GM18519 (cell line): ENCODE data around the gene VSIG8.
"Not testable (repeated sequence)": the region's sequence is repeated elsewhere in the genome, so short reads cannot be mapped to it uniquely, and the experiment has no call there.

ENCODE experiments used
- ATAC-seq: cut with Tn5 transposase; IDR thresholded peaks from one replicate; pipeline ENCODE4 v1.9.1; 2021; ENCODE audit warnings: mild to moderate bottlenecking, moderate library complexity; ENCODE audit not compliant: unreplicated experiment, low FRiP score

Gene VSIG8, protein sequence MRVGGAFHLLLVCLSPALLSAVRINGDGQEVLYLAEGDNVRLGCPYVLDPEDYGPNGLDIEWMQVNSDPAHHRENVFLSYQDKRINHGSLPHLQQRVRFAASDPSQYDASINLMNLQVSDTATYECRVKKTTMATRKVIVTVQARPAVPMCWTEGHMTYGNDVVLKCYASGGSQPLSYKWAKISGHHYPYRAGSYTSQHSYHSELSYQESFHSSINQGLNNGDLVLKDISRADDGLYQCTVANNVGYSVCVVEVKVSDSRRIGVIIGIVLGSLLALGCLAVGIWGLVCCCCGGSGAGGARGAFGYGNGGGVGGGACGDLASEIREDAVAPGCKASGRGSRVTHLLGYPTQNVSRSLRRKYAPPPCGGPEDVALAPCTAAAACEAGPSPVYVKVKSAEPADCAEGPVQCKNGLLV

GRCh38 chr1:159862557-159862956 lies at the start of gene VSIG8:
VSIG8 (minus strand) TSS chr1:159862657; CDS start chr1:159862521, 136 bp downstream.
- no peak for ATAC-seq

DNA sequence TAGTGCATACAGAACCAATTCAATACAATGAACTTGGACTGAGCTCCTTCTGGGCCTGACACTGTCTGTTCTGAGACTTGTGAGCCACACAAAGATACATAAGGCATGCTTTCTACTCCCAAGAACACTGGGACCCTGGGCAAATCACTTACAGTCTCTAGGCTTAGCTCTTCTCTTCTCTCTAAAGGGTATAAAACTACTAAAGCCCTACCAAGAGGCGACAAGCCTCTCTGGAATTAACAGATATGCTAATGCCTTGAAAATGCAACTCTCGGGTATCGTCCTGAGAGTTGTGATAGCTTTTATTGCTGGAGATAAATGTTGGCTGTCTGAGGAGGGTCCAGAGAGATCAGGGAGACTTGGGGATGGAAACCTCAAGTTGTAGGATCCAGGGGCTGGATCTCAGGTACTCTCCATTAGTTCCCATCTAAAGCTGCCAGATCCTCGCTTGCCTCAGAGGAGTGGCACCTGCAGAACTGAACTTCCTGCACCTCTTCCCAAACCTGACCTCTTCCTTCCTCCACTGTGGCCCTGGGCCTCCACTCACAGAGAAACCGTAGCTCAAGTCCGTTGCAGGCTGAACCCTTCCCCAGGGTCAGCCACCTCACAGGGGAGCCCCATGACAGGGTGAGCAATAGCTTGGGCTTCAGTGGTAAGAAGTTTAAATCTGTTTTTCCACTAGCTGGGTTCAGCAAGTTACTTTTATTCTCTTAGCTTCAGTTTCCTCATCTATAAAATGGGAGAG lies 49.0 kb upstream of the VSIG8 start:
- no peak for ATAC-seq

DNA sequence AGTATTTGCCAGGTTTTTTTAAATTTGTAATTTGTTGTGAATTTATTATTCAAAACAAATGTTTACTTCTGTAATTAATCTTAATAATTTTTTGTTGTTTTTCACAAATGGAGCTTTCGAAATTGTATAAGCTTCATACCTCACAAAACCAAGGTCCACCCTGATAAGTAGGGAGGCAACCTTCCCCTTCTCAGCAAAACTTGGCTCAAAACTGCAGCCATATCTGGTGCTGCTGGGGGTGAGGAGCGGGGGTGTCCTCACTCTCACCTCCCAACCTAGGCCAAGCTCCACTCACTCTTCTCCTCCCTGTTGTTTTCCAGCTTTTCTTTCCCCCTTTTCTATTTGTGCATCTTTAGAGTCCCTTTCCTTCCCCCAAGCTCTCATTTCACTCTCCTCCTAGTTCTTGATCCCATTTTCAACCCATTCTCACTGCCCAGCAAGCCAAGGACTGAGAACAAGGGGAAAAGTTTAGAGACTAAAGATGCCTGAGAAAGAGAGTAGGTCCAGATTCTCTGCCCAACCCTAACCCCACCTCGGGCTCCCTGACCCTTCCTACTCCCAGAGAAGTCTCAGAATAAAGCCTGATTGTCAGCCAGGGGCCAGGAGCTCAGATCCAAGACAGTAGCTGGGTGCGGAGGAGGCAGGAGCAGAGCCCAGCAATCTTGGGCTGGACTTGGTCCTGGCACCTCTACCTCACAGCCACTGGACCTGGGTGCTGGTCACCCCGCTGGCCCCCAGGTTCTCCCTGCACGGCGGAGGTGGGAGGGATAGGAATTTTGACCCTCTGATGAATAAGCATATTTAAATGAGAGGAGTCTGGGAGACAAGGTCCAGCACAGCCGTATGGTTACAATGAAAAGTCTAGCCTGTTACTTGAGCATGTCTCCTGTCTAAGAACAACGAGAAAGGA lies 45.8 kb upstream of the VSIG8 start:
- no peak for ATAC-seq

DNA sequence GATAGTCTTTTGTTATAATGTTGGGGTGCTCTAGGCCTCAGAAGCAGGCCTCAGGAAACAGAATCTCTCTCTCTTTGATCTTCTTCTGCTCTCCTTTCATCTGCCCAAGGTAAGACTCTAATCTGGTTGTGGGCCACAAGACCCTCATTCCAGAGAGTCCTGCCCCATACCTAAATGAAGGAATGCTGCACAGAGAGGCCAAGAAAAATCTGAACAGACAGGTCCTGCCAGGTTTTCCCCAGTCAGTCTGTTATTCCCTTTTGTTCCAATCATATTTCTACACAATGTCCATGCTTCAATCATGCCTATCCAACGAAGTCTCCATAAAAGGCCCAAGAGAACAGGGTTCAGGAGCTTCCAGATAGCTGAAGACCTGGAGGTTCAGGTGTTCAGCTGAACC lies 44.5 kb upstream of the VSIG8 start:
- ATAC-seq, result no peak

GRCh38 chr1:159904036-159904435 lies 41.6 kb upstream of the VSIG8 start:
- not testable (repeated sequence) for ATAC-seq

- ATAC-seq, result no peak
These were observed 40.1 kb upstream of the VSIG8 start for GRCh38 chr1:159902541-159902940.

DNA sequence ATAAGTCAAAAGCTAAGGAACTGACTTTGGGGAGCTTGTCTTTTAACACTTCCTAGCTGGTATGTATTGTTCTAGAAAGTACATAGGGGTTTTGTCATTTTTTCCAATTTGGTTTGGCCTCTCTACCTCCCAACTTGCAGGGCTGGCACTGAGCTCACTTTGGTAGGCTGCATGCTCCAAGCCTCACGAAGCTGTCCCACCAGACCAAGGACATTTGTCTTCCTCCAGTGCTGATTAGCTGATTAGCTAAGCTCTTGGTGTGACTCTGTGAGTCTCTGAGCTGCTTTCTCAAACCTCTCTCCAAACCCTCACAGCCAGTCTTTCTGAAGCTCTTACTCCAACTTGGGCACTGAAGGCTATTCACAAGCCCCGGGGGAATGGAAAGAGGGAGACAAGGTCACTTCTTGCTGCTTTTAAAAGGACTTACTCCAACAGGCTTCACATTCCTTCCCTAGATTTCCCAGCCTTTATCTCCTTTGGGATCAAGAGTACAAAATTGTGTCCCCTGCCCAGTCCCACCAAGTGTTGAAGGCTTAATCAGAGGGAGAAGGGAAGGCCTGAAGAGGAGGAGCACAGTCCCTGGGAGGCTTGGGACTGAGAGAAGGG lies 38.4 kb upstream of the VSIG8 start:
- ATAC-seq, result no peak

- ATAC-seq, result no peak
These were observed 37.7 kb upstream of the VSIG8 start, which contains the start of gene CFAP45 for GRCh38 chr1:159900086-159900680. CFAP45 (minus strand) TSS chr1:159900165; CDS start chr1:159900098, 67 bp downstream.

DNA sequence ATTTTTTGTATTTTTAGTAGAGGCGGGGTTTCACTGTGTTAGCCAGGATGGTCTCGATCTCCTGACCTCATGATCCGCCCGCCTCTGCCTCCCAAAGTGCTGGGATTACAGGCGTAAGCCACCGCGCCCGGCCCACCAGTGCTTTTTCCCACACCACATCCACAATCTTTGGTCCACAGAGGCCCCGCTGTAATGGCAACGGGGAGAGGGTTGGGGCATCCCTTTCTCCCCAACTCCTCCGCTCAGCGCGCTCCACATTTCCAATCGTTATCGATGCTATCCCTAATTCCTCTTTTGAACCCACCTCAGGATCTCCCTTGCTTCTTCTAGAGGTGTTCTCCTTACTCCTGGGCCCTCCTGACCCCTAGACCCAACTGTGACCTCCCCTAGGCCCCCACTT lies 37.2 kb upstream of the VSIG8 start:
- ATAC-seq, result not testable (repeated sequence)

DNA sequence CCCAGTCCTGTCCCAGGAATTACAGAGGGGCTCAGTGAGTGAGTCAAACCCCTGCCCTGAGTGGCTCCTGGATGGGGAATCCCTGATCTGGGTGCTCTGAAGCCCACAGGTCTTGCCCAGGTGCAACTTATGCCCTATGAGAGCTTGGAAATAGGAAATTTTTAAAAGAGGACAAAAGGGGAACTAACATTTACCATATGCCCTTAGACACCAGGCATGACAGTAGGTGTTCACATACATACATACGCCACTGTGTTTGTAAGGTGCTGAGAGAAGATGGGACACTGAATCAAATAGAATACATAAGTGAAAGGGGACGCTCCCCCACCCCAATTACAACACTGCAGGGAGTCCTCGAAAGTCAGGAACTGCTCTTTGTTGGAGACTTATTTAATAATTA lies 36.1 kb upstream of the VSIG8 start:
- ATAC-seq, result no peak

- no peak for ATAC-seq
These were observed 35.5 kb upstream of the VSIG8 start for GRCh38 chr1:159897962-159898361.

GRCh38 chr1:159896546-159896930 lies 34.1 kb upstream of the VSIG8 start:
- ATAC-seq, result no peak

DNA sequence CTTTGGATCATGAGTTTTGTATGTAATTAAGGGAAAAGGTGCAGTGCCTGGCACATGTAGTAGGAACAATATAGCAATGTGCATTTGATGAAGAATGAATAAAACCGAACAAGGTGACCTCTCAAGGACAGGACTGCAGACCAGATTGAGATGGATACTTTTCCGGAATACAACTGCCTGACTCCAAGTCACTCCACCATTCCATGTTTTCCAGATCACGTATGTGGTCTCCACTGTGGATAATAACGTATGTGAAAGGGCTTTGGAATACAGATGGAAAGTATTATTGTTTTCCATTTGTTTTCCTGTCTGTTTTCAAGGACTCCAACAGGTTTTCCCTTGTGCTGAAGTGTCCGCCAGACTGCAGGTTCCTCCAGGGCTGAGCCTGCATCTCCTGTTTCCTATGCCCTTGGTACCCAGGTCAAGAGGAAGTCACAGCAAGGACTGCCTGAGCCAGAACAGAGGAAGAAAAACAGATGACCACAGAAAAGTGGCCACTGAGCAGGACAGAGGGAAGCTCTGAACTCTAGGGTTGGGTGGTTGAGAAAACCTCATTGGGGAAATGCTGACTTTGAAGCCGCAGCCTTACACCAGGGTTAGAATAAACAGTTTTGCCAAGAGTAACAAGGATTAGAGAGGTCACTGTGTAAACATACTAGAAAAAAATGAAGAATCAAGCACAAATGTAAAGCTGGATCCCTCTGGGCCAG lies 33.5 kb upstream of the VSIG8 start:
- no peak for ATAC-seq

GRCh38 chr1:159895286-159895685 lies 32.8 kb upstream of the VSIG8 start:
- ATAC-seq, result no peak

GRCh38 chr1:159892944-159893343 lies 30.5 kb upstream of the VSIG8 start:
- ATAC-seq, result no peak

DNA sequence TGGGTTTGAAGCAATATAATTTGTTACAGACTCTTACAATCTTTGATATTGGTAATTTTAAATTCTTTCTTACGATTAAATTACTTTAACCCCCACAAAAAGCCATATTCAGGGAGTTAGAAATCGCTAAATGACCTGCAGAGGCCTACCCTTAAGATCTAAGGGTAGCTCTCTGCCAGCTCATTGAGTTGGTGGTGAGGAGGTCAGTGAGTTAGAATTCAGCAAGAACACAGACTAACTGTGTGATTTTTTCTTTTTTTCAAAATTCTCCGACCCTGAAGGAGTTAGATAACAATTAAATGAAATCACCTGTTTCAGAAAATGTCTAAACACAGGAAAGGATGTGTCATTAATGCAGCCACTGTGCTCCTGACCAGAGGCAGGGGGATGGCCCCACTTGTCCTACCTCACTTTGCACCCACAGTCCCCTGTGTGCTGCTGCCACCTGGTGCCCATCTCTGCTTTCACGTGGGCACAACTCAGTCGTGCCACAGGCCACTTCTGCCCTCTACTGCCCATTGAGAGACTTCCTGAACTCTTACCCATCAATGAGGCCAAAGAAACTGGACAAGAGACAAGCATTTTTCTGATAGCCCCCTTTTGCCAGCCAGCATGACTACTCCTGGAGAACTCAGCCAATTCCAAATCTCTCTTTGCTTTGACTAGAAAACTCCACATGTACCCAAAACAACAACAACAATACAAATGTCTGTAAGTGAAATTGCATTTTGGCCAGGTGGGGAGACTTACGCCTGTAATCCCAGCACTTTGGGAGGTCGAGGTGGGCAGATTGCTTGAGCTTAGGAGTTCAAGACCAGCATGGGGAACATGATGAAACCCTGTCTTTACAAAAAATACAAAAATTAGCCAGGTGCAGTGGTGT lies 29.1 kb upstream of the VSIG8 start:
- ATAC-seq, result no peak

GRCh38 chr1:159890390-159890789 lies 27.9 kb upstream of the VSIG8 start:
- no peak for ATAC-seq

DNA sequence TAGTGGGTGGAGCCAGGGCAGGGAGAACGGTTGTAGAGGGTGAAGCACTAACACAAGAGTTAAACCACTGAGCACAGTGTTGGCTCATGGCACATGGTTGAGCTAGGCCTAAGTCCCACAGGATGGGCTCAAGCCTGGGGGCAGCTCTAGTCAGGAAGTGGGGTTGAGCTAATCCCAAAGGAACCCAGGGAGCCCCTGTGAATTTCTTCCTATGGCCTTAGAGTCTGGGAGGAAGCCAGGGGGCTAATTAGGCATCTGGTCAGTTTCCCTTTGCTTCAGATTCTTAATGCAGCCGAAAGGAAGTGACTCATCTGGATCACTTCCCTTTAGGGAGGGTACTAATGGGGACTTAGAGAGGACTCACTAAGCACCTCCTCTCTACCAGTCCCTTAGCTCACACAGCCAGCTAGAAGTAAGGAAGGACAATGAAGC lies 27.4 kb upstream of the VSIG8 start:
- ATAC-seq, result peak; percentile 90
